Measurements from ENCODE around the gene PRICKLE3. TPM values are rescaled to one million over a fixed set of nuclear protein-coding genes. Genes with fewer than 3 reads are reported as not detected.

The PRICKLE3 gene
- polyA plus RNA-seq, 2 of the 4 experiments (the other 2 are of a cell fraction): 7.9 to 14.0 TPM

- FAIRE-seq (peak; percentile 100), DNase-seq (ENCODE audit: low read depth in 1 of 2, low spot score in 1 of 2) (peak; percentile 95 to 100), ATAC-seq (peak; percentile 91 to 95)
- under 1% methylated on average over 26 of the region's 32 CpGs for WGBS (ENCODE audit: missing lambda C conversion rate)
- Histone ChIP-seq H3K27ac (peak overlapping the region; percentile 90 to 98), H3K9me3 (no peaks in the 10 kb centered on the region), H3K4me3 (peak overlapping the region; percentile 76), H3K4me1 (peaks cover 24% of the 10 kb centered on the region; the same call in 2 of the 3 replicates), H3K4me2 (peak overlapping the region; percentile 87)
- ChIA-PET CTCF (interaction anchor here (1.1 to 1.3 kb wide), 2 partner anchors 10 to 59 kb away, joined by 3 to 4 read pairs; no protein-coding TSS in a partner anchor), POLR2A (interaction anchor here (0.7 to 1.3 kb wide), 21 partner anchors 9 to 560 kb away, joined by 3 to 16 read pairs (median 4); partner anchors contain the start of genes CCDC22, PLP2, PRAF2 and SYP)
- TF ChIP-seq BCL3 (IDR thresholded peaks at IDR 0.05) (no peak), RNF2 (IDR thresholded peaks at IDR 0.05; ENCODE audit: borderline replicate concordance, low read depth) (no peak), GATA3 (IDR thresholded peaks at IDR 0.05; ENCODE audit: borderline replicate concordance) (no peak), HDAC2 (IDR thresholded peaks at IDR 0.05) (no peak), RAD21 (conservative IDR thresholded peaks at IDR 0.05 in 1 of 2, IDR thresholded peaks at IDR 0.05 in 1 of 2) (no peak), JUNB (IDR thresholded peaks at IDR 0.05) (no peak), HOXA7 (CRISPR knock-in tag; IDR thresholded peaks at IDR 0.05) (no peak), POLR2A (IDR thresholded peaks at IDR 0.05; ENCODE audit: low read length) (peak; percentile 95), HEYL (CRISPR knock-in tag; IDR thresholded peaks at IDR 0.05) (no peak), RFX5 (IDR thresholded peaks at IDR 0.05) (peak; percentile 50; the same call in 1 of the 2 replicates), EHF (CRISPR knock-in tag; IDR thresholded peaks at IDR 0.05) (no peak), CBX2 (IDR thresholded peaks at IDR 0.05; ENCODE audit: borderline replicate concordance, low read depth) (no peak), CBX8 (IDR thresholded peaks at IDR 0.05) (no peak), MAZ (IDR thresholded peaks at IDR 0.05; ENCODE audit: borderline replicate concordance, low read depth, low read length) (no peak), ZC3H11A (IDR thresholded peaks at IDR 0.05) (no peak), CTCF (IDR thresholded peaks at IDR 0.05) (no peak), NFE2L2 (conservative IDR thresholded peaks at IDR 0.05; ENCODE audit: low read length) (no peak), HOXB13 (CRISPR knock-in tag; IDR thresholded peaks at IDR 0.05; ENCODE audit: low read depth) (no peak), CEBPB (IDR thresholded peaks at IDR 0.05) (no peak), MYC (IDR thresholded peaks at IDR 0.05; ENCODE audit: borderline replicate concordance, low read length) (no peak), HOXB5 (CRISPR knock-in tag; IDR thresholded peaks at IDR 0.05) (no peak), CHD4 (IDR thresholded peaks at IDR 0.05; ENCODE audit: borderline replicate concordance) (no peak), CHD2 (IDR thresholded peaks at IDR 0.05; ENCODE audit: low read length, partially characterized antibody) (no peak), JUN (IDR thresholded peaks at IDR 0.05) (peak in 1 of 2 experiments; percentile 69; a peak in 2 of 5 replicates), FOSL2 (IDR thresholded peaks at IDR 0.05) (no peak), FOSL2 (CRISPR knock-in tag; IDR thresholded peaks at IDR 0.05) (no peak), MAFK (IDR thresholded peaks at IDR 0.05; ENCODE audit: partially characterized antibody) (no peak), EP300 (IDR thresholded peaks at IDR 0.05) (no peak), TP53 (CRISPR knock-in tag; IDR thresholded peaks at IDR 0.05) (no peak), BHLHE40 (IDR thresholded peaks at IDR 0.05; ENCODE audit: low read depth, low read length) (no peak), TFCP2L1 (CRISPR knock-in tag; IDR thresholded peaks at IDR 0.05) (no peak), KDM1A (IDR thresholded peaks at IDR 0.05; ENCODE audit: low read depth) (no peak), FOSB (CRISPR knock-in tag; IDR thresholded peaks at IDR 0.05) (no peak), KDM5A (IDR thresholded peaks at IDR 0.05) (no peak)
- TF ChIP-seq, protein P1, sequence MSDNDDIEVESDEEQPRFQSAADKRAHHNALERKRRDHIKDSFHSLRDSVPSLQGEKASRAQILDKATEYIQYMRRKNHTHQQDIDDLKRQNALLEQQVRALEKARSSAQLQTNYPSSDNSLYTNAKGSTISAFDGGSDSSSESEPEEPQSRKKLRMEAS (IDR thresholded peaks at IDR 0.05): peak; percentile 27; the same call in 1 of the 2 replicates
- TF ChIP-seq, protein P2, sequence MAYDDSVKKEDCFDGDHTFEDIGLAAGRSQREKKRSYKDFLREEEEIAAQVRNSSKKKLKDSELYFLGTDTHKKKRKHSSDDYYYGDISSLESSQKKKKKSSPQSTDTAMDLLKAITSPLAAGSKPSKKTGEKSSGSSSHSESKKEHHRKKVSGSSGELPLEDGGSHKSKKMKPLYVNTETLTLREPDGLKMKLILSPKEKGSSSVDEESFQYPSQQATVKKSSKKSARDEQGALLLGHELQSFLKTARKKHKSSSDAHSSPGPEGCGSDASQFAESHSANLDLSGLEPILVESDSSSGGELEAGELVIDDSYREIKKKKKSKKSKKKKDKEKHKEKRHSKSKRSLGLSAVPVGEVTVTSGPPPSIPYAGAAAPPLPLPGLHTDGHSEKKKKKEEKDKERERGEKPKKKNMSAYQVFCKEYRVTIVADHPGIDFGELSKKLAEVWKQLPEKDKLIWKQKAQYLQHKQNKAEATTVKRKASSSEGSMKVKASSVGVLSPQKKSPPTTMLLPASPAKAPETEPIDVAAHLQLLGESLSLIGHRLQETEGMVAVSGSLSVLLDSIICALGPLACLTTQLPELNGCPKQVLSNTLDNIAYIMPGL (CRISPR knock-in tag; IDR thresholded peaks at IDR 0.05; ENCODE audit: borderline replicate concordance): no peak
- TF ChIP-seq, protein P3, sequence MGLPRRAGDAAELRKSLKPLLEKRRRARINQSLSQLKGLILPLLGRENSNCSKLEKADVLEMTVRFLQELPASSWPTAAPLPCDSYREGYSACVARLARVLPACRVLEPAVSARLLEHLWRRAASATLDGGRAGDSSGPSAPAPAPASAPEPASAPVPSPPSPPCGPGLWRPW (IDR thresholded peaks at IDR 0.05): no peak
- TF ChIP-seq, protein P4, sequence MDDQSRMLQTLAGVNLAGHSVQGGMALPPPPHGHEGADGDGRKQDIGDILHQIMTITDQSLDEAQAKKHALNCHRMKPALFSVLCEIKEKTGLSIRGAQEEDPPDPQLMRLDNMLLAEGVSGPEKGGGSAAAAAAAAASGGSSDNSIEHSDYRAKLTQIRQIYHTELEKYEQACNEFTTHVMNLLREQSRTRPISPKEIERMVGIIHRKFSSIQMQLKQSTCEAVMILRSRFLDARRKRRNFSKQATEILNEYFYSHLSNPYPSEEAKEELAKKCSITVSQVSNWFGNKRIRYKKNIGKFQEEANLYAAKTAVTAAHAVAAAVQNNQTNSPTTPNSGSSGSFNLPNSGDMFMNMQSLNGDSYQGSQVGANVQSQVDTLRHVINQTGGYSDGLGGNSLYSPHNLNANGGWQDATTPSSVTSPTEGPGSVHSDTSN (IDR thresholded peaks at IDR 0.05): peak; percentile 94
These were observed 4.8 kb upstream of the PRICKLE3 start for GRCh38 chrX:49190821-49191573.

Measured in A549 (cell line).